ENCODE results near the gene REXO5.
A peak's percentile ranks its signal among the peaks of the same experiment; 100 is the strongest.
"Not testable (repeated sequence)": the region's sequence is repeated elsewhere in the genome, so short reads cannot be mapped to it uniquely, and the experiment has no call there.

The REXO5 gene

GRCh38 chr16:20774703-20775362 is 31.5 kb upstream of the REXO5 start:
- peak; percentile 47 for DNase-seq (ENCODE audit: low spot score)
- H3K27me3 Mint-ChIP-seq (ENCODE audit: low read depth) = no peaks in the 10 kb centered on the region
- peaks cover 23% of the 10 kb centered on the region for H3K4me1 Mint-ChIP-seq (ENCODE audit: low read depth)
- H3K4me3 Mint-ChIP-seq = no peak overlapping the region
- H3K36me3 Mint-ChIP-seq (ENCODE audit: low read depth) = no peaks in the 10 kb centered on the region
- no peaks in the 10 kb centered on the region for H3K9me3 Mint-ChIP-seq
- H3K27ac Mint-ChIP-seq = no peak overlapping the region

- H3K4me3 Mint-ChIP-seq = no peak overlapping the region
- no peak overlapping the region for H3K27ac Mint-ChIP-seq
- H3K36me3 Mint-ChIP-seq (ENCODE audit: low read depth) = no peaks in the 10 kb centered on the region
- no peaks in the 10 kb centered on the region for H3K9me3 Mint-ChIP-seq
- peaks cover 7% of the 10 kb centered on the region for H3K4me1 Mint-ChIP-seq (ENCODE audit: low read depth)
- no peaks in the 10 kb centered on the region for H3K27me3 Mint-ChIP-seq (ENCODE audit: low read depth)
- no peak for DNase-seq (ENCODE audit: low spot score)
Measured at GRCh38 chr16:20781697-20782096, 24.6 kb upstream of the REXO5 start.

GRCh38 chr16:20782470-20782869 is 23.9 kb upstream of the REXO5 start:
- no peak for DNase-seq (ENCODE audit: low spot score)
- H3K4me3 Mint-ChIP-seq = no peak overlapping the region
- no peaks in the 10 kb centered on the region for H3K9me3 Mint-ChIP-seq
- H3K4me1 Mint-ChIP-seq (ENCODE audit: low read depth) = peaks cover 2% of the 10 kb centered on the region
- no peaks in the 10 kb centered on the region for H3K36me3 Mint-ChIP-seq (ENCODE audit: low read depth)
- no peak overlapping the region for H3K27ac Mint-ChIP-seq
- H3K27me3 Mint-ChIP-seq (ENCODE audit: low read depth) = no peaks in the 10 kb centered on the region

GRCh38 chr16:20784204-20784603 is 22.1 kb upstream of the REXO5 start:
- Mint-ChIP-seq H3K36me3 (ENCODE audit: low read depth) (no peaks in the 10 kb centered on the region), H3K4me1 (ENCODE audit: low read depth) (no peaks in the 10 kb centered on the region), H3K27me3 (ENCODE audit: low read depth) (no peaks in the 10 kb centered on the region), H3K4me3 (no peak overlapping the region), H3K27ac (no peak overlapping the region), H3K9me3 (no peaks in the 10 kb centered on the region)
- DNase-seq (ENCODE audit: low spot score) = no peak

GRCh38 chr16:20789130-20789529 is 17.2 kb upstream of the REXO5 start:
- no peaks in the 10 kb centered on the region for H3K9me3 Mint-ChIP-seq
- no peak overlapping the region for H3K27ac Mint-ChIP-seq
- peaks cover 2% of the 10 kb centered on the region for H3K36me3 Mint-ChIP-seq (ENCODE audit: low read depth)
- DNase-seq (ENCODE audit: low spot score) = no peak
- H3K27me3 Mint-ChIP-seq (ENCODE audit: low read depth) = no peaks in the 10 kb centered on the region
- no peaks in the 10 kb centered on the region for H3K4me1 Mint-ChIP-seq (ENCODE audit: low read depth)
- no peak overlapping the region for H3K4me3 Mint-ChIP-seq

- Mint-ChIP-seq H3K27ac (no peak overlapping the region), H3K27me3 (ENCODE audit: low read depth) (no peaks in the 10 kb centered on the region), H3K4me3 (no peak overlapping the region), H3K36me3 (ENCODE audit: low read depth) (peaks cover 3% of the 10 kb centered on the region), H3K4me1 (ENCODE audit: low read depth) (no peaks in the 10 kb centered on the region), H3K9me3 (no peaks in the 10 kb centered on the region)
- DNase-seq (ENCODE audit: low spot score) = no peak
Measured at GRCh38 chr16:20791923-20792612, 14.3 kb upstream of the REXO5 start.

- peaks cover 27% of the 10 kb centered on the region for H3K36me3 Mint-ChIP-seq (ENCODE audit: low read depth)
- H3K27ac Mint-ChIP-seq = peak overlapping the region; percentile 45
- no peak for DNase-seq (ENCODE audit: low spot score)
Measured at GRCh38 chr16:20798364-20798763, 8.0 kb upstream of the REXO5 start.

GRCh38 chr16:20799599-20799998 is 6.7 kb upstream of the REXO5 start:
- H3K27ac Mint-ChIP-seq = no peak overlapping the region
- no peaks in the 10 kb centered on the region for H3K9me3 Mint-ChIP-seq
- H3K4me1 Mint-ChIP-seq (ENCODE audit: low read depth) = peaks cover 17% of the 10 kb centered on the region
- peaks cover 29% of the 10 kb centered on the region for H3K36me3 Mint-ChIP-seq (ENCODE audit: low read depth)
- no peak for DNase-seq (ENCODE audit: low spot score)
- no peak overlapping the region for H3K4me3 Mint-ChIP-seq
- H3K27me3 Mint-ChIP-seq (ENCODE audit: low read depth) = no peaks in the 10 kb centered on the region

More at GRCh38 chr16:20798364-20798763, 8.0 kb upstream of the REXO5 start:
- Mint-ChIP-seq H3K4me3 (no peak overlapping the region), H3K9me3 (no peaks in the 10 kb centered on the region), H3K27me3 (ENCODE audit: low read depth) (no peaks in the 10 kb centered on the region), H3K4me1 (ENCODE audit: low read depth) (peaks cover 14% of the 10 kb centered on the region)

- peaks cover 22% of the 10 kb centered on the region for H3K4me1 Mint-ChIP-seq (ENCODE audit: low read depth)
- DNase-seq (ENCODE audit: low spot score) = no peak
- no peak overlapping the region for H3K4me3 Mint-ChIP-seq
- no peak overlapping the region for H3K27ac Mint-ChIP-seq
- H3K27me3 Mint-ChIP-seq (ENCODE audit: low read depth) = no peaks in the 10 kb centered on the region
- peaks cover 28% of the 10 kb centered on the region for H3K36me3 Mint-ChIP-seq (ENCODE audit: low read depth)
- H3K9me3 Mint-ChIP-seq = no peaks in the 10 kb centered on the region
Measured at GRCh38 chr16:20801278-20801677, 5.0 kb upstream of the REXO5 start.

- Mint-ChIP-seq H3K36me3 (ENCODE audit: low read depth) (peaks cover 26% of the 10 kb centered on the region), H3K27me3 (ENCODE audit: low read depth) (no peaks in the 10 kb centered on the region), H3K4me1 (ENCODE audit: low read depth) (peaks cover 26% of the 10 kb centered on the region), H3K27ac (no peak overlapping the region), H3K9me3 (no peaks in the 10 kb centered on the region), H3K4me3 (no peak overlapping the region)
- DNase-seq (ENCODE audit: low spot score) = no peak
Measured at GRCh38 chr16:20803192-20803560, 3.2 kb upstream of the REXO5 start.

GRCh38 chr16:20803561-20804214 is 2.6 kb upstream of the REXO5 start:
- Mint-ChIP-seq H3K27me3 (ENCODE audit: low read depth) (no peaks in the 10 kb centered on the region), H3K4me3 (no peak overlapping the region), H3K27ac (peak overlapping the region; percentile 45), H3K36me3 (ENCODE audit: low read depth) (peaks cover 23% of the 10 kb centered on the region), H3K4me1 (ENCODE audit: low read depth) (peaks cover 23% of the 10 kb centered on the region), H3K9me3 (no peaks in the 10 kb centered on the region)
- no peak for DNase-seq (ENCODE audit: low spot score)

GRCh38 chr16:20805684-20806167 is 601 bp upstream of the REXO5 start:
- not testable (repeated sequence) for H3K9me3 Mint-ChIP-seq; H3K27me3 Mint-ChIP-seq (ENCODE audit: low read depth); DNase-seq (ENCODE audit: low spot score)
- H3K4me3 Mint-ChIP-seq = peak overlapping the region; percentile 99
- peak overlapping the region; percentile 95 for H3K27ac Mint-ChIP-seq
- H3K4me1 Mint-ChIP-seq (ENCODE audit: low read depth) = peaks cover 25% of the 10 kb centered on the region
- peaks cover 17% of the 10 kb centered on the region for H3K36me3 Mint-ChIP-seq (ENCODE audit: low read depth)

- H3K9me3 Mint-ChIP-seq = no peaks in the 10 kb centered on the region
- peak overlapping the region; percentile 99 for H3K4me3 Mint-ChIP-seq
- H3K36me3 Mint-ChIP-seq (ENCODE audit: low read depth) = peaks cover 14% of the 10 kb centered on the region
- peaks cover 29% of the 10 kb centered on the region for H3K4me1 Mint-ChIP-seq (ENCODE audit: low read depth)
- no peaks in the 10 kb centered on the region for H3K27me3 Mint-ChIP-seq (ENCODE audit: low read depth)
- no peak for DNase-seq (ENCODE audit: low spot score)
- peak overlapping the region; percentile 95 for H3K27ac Mint-ChIP-seq
Measured at GRCh38 chr16:20807862-20808261, 1.5 kb downstream of the REXO5 start.

GRCh38 chr16:20811889-20812439 is 5.6 kb downstream of the REXO5 start:
- Mint-ChIP-seq H3K9me3 (no peaks in the 10 kb centered on the region), H3K27me3 (ENCODE audit: low read depth) (no peaks in the 10 kb centered on the region), H3K4me3 (no peak overlapping the region), H3K4me1 (ENCODE audit: low read depth) (peaks cover 27% of the 10 kb centered on the region), H3K27ac (no peak overlapping the region), H3K36me3 (ENCODE audit: low read depth) (peaks cover 16% of the 10 kb centered on the region)
- DNase-seq (ENCODE audit: low spot score) = no peak
